ENCODE data around the gene GABBR2.

DNA sequence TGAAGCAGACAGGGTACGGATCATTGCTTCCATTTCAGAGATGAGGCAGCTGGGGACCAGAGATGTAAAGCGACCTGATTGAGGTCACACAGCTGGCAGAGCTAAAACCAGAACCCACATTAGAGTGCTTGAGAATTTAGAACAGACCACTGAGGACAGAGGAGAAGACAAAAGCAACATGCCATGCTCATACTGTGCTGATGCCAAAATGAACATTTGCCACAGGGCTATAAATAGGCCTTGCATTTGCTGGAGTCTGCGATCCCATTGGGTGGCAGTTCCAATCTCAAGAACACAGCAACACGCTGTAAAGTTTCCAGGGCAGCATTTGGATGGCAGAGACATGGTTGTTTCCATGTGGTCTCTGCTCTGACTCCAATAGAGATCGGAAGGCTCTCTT is 230.9 kb downstream of the GABBR2 start:
- TF ChIP-seq POLR2A (IDR thresholded peaks at IDR 0.05) = no peak
- TF ChIP-seq, protein P1, sequence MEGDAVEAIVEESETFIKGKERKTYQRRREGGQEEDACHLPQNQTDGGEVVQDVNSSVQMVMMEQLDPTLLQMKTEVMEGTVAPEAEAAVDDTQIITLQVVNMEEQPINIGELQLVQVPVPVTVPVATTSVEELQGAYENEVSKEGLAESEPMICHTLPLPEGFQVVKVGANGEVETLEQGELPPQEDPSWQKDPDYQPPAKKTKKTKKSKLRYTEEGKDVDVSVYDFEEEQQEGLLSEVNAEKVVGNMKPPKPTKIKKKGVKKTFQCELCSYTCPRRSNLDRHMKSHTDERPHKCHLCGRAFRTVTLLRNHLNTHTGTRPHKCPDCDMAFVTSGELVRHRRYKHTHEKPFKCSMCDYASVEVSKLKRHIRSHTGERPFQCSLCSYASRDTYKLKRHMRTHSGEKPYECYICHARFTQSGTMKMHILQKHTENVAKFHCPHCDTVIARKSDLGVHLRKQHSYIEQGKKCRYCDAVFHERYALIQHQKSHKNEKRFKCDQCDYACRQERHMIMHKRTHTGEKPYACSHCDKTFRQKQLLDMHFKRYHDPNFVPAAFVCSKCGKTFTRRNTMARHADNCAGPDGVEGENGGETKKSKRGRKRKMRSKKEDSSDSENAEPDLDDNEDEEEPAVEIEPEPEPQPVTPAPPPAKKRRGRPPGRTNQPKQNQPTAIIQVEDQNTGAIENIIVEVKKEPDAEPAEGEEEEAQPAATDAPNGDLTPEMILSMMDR (IDR thresholded peaks at IDR 0.05) = no peak

All from adrenal gland (tissue), 5 donors.